ENCODE measurements around the gene BST2.

The BST2 gene

GRCh38 chr19:17419154-17419620, 13.8 kb upstream of the BST2 start:
- no peak for DNase-seq

DNA sequence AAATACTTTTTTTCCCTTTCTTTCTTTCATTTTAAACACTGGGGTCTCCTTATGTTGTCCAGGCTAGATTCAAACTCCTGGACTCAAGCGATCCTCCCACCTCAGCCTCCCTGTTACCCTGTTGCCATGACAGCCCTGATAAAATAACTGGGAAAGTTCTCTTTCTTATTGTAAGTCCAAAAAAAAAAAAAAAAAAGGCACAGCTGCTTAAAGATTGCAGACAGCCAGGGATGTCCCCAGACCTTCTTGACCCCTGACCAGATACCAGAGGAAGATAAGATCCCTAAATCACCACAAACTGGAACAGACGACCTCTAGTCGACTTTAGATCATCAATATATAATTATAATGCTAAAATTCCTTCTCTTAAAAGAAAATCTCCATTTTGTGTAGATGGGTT, 13.3 kb upstream of the BST2 start:
- DNase-seq, result no peak

DNA sequence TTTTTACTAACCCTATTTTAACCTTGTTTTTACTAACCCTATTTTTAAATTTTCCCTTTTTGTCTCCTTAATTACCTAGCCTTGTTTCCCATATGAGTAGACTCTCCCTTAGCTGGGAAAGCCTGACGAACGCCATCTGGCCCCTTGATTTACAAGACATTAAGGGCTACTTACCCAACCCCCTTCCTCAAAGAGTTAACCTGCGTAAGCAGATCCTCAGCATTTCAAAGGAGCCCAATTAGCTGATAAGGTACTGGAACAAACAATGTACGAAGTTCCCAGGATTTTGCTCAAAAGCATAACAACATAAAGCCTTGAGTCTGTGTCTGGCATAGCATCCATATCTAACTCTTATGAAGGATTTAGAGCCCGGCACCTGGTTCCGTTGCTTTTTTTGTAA, 9.7 kb upstream of the BST2 start:
- no peak for DNase-seq

- DNase-seq, result no peak
These were observed 8.7 kb upstream of the BST2 start for GRCh38 chr19:17414097-17414496.

DNA sequence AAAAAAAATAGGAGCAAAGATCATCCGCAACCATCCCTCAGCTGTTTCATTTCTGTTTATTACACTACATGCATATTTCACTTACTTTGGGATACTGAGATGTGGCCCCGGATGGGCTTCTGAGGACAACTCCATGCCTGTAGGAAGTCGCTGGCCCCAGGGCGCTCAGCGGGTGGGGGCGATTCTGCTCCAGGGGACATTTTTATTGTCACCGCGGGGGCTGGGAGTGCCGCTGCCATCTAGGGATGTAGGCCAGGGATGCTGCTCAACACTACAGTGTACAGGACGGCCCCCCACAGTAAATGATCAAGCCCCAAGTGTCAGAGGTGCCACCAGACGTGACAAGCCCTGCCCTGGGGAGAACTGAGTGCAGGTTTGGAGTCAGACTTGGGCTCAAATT, 6.4 kb upstream of the BST2 start:
- no peak for DNase-seq

DNA sequence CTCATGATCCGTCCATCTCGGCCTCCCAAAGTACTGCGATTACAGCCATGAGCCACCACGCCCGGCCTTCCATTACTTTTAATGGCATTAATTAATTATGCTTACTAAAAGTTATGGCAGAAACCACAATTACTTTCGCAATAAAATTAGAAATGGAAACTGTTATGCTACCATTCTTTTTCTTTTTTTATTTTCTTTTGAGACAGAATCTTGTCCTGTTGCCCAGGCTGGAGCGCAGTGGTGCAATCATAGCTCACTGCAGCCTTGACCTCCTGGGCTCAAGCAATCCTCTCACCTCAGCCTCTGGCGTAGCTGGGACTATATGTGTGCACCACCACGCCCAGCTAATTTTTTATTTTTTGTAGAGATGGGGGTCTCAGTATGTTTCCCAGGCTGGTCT, 4.6 kb upstream of the BST2 start:
- DNase-seq, result no peak

DNA sequence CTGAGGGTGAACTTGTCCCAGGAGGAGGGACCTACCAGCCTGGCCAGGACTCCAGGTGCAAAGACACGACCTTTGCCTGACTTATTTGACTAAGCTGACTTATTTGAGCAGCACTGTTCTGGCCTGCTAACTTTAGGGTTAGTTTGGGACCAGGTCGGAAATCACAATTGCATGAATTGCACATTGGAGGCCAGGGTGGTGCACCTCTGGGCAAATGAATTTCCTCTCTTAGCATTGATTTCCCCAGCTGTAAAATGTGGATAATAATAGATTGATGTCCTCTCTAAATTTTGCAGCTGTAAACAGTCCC, 1.4 kb upstream of the BST2 start:
- no peak for DNase-seq

- DNase-seq, result no peak
These were observed 836 bp upstream of the BST2 start for GRCh38 chr19:17406046-17406886.

DNA sequence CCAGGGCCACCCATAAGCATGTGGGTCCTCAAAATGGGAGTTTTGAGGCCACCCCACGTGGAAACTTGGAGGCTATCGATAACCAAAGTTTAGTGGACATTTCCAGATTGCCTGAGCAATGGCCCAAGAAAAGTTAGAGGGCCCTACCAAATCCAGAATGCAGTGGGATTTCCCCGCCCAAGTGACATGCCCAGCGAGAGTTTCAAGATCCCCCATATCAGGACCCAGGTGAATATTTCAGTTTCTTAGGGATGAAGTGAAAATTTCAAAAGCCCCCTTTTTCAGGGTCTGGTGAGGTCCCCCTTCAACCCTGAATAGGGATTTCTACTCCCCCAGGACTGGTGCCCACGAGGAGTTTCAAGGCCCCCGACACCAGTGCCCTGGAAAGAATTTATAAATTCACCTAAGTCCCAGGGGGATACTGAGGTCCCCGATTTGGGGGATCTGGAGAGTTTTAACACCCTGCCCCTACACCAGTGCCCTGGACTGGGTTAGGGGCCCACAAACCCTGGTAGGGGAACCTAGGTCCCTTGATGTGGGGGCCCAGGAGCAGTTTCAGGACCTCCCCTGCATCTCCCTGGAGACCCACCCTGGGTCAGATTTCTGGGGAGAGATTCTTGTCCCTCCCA, 695 bp downstream of the BST2 start:
- no peak for DNase-seq

DNA sequence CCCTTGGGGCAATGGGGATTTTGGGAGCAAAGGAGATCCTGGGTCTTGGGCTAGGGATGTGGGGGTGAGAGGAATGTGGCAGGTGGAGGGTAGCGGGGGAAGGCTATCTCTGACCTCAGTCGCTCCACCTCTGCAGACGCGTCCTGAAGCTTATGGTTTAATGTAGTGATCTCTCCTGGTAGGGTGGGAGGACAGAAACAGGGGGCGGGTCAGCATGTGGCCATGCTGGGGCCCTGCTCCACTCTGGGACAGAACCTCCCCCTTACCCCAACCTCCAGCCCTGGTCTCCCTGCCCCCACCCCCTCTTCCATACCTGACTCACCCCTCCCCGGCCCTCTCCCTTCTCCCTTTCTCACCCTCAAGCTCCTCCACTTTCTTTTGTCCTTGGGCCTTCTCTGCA, 1.4 kb downstream of the BST2 start:
- no peak for DNase-seq

- no peak for DNase-seq
These were observed 2.2 kb downstream of the BST2 start for GRCh38 chr19:17402982-17403855.

- DNase-seq, result no peak
These were observed 3.8 kb downstream of the BST2 start for GRCh38 chr19:17401628-17402027.

- DNase-seq, result no peak
These were observed 6.4 kb downstream of the BST2 start for GRCh38 chr19:17398902-17399527.

DNA sequence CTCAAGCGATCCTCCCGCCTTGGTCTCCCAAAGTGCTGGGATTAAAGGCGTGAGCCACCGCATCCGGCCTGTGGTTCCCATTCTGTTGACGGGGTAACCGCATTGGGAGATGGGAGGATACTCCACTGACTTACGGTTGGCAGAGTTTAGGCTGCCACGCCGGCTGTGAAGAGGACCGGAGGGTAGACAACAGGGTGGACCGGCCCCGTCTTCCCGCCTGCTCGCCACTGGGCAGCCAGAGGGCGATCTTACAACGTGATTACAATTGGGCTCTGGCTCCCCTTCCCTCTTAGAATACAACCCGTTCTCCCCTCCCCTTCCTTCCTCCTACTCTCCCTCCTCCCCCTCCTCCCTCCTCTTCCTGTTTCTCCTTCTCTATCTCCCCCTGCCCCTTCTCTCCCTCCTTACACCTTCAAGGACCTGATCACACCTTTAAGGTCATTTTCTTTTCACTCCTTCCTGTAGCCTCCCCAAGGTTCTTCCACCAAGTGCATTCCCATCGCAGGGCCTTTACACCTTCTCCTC, 10.5 kb downstream of the BST2 start:
- no peak for DNase-seq

DNA sequence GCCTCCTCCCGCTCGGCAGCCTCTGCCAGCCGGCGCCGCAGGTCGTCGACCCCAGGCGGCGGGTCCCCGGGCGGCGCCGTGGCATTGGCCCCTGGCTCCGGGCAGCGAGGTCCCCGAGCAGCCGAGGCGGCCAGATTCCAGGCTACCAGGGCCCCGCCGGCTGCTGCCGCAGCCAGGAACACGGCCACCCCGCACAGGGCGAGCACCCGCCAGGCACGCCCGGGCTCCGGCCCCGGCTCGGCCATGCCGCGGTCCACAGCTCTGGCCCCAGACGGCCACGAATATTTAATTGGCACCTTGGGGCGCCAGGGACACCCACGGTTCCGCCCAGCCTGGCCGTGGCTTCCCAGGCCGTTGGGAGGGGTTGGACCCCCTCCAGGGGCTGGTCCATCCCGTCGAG, 11.5 kb downstream of the BST2 start, which contains the start of gene CCDC194:
Gene CCDC194 (minus strand): TSS at position 283 of the 400 bp plus-strand sequence. CDS start 38 bp downstream, at position 245.
- no peak for DNase-seq

DNA sequence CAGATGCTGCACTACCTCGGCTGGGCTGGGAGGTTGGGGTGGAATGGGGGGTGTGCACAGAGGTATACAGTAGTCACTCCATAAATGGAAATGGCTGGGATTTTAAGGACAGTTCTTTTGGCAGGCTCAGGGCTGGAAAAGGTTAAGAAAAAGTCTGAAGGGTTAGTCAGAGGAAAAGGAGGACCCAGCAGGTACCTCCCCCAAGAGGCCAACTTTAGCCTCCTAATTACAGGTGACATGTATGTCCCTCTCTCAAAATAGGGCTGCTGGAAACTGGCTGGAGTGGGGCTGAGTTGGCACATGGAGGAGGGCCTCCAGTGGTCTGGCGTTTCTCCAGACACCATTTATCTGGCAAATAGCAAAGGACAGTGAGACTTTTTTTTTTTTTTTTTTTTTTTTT, 12.4 kb downstream of the BST2 start:
- no peak for DNase-seq

DNA sequence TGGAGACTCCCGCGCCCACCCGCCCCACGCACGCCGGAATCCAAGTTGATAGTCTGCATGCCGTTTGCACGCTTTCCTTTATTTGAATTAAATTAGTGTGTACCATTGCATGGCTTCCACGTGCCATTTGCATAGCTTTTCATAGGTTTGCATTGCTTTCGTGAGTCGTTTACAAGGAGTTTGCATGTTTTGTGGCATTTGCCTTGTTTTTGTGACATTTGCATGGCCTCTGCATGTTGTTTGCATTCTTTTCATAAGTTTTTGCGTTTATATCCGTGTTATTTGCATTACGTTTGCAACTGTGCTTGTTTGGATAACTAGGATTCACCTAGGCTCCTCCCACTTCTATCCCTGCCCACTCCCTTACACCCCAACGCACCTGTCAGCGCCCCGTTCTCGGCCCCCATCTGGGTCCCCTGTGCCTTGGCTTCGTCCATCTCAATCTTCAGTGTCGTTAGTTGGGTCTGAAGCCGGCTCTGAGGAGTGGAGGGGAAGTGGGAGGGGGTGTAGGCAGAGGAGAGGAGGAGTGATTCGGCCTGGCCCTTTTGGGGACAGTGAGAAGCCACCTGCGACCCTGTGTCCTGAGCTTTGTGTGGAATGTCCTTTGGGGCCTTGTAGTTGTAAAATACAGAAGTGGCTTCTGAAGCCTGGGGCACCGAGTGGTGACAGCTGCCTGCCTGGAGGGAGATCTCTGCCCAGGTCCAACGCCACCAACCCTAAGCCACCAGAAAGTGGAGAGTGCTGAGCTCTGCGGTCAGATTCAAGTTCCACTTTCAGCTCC, 13.9 kb downstream of the BST2 start:
- DNase-seq, result no peak

DNA sequence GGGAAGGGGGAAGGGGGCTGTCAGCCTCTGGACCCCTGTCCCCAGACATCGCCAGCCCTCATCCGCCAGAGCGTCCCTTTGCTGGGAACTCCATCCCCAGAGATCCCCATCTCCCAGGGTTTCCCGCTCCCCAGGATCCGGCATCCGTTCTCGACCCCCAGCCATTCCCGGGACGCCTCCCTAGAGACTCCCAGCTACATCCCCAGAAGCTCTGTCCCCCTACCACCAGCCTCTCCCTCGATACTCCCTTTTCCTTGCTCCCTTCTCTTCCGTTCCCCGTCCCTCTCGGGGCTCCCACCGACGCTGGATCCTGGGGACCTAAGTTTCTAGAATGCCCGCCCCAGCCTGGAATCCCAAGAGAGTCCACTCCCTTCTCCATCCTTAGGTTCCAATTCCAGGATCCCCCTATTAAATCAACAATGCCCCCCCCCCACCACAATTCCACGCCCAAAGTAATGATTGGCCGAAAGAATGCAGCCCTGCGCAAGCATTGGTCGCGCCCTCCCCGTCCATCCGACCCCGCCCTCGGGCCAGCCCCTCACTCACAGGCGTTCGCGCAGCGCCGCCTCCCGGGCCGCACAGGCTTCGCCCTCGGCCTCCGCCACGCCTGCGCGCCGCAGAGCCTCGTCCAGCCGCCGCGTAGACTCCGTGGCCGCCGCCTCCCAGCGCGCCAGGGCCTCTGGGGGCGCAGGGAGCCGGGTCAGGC, 14.6 kb downstream of the BST2 start:
- DNase-seq, result peak; percentile 67

GRCh38 chr19:17389957-17390664, 15.3 kb downstream of the BST2 start:
- no peak for DNase-seq

DNA sequence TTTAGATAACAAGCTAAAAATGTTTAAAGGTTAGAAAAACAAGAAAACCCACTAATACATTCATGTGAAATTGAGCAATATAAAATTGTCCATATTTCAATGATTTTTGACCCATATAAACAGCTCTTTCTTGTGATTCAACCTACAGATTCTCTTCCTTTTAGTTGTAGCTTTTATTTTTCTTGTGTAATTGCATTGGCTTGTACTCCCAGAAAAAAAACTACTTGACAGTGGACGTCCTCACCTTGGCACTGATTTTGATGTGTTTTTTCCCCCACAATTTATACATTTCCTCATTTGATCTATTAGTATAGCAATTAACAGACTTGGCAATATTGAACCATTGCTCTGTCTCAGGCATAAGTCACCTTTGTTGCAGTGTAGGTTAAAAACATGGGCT, 16.1 kb downstream of the BST2 start:
- no peak for DNase-seq
